MM.1S (cell line): ENCODE measurements around the gene RAB4B.

Experiments used
- EZH2phosphoT487 ChIP-seq: fragments of 300-600 bp; sonication (generic); IDR thresholded peaks from 2 replicates; pipeline ENCODE4 v1.6.1; 2018; ENCODE audit warnings: antibody characterized with exemption, low read length
- TF ChIP-seq, protein P1 (sequence below): fragments of 300-600 bp; sonication (generic); IDR thresholded peaks from 2 replicates; pipeline ENCODE4 v1.5.1; 2016; ENCODE audit warnings: antibody characterized with exemption, low read length, mixed read lengths

DNA sequence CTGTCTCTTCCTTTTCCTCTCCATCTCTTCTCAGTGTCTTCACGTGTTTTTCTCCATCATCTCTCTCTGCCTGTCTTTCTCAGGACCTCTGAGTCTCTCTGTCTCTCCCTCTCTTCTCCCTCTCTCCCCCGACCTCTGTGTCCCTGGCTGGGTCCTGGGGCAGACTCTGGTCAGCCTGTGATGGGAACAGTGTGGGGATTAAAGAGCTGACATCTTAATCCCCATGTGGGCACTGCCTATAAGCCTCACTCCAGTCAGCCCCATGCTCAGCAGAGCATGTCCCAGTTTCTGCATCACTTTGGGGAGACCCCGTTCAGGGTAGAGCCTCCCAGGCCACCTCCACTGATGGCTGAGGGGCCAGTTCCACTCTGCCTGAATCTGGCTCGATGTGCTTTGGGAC, 37.2 kb downstream of the RAB4B start:
- TF ChIP-seq, protein P1, sequence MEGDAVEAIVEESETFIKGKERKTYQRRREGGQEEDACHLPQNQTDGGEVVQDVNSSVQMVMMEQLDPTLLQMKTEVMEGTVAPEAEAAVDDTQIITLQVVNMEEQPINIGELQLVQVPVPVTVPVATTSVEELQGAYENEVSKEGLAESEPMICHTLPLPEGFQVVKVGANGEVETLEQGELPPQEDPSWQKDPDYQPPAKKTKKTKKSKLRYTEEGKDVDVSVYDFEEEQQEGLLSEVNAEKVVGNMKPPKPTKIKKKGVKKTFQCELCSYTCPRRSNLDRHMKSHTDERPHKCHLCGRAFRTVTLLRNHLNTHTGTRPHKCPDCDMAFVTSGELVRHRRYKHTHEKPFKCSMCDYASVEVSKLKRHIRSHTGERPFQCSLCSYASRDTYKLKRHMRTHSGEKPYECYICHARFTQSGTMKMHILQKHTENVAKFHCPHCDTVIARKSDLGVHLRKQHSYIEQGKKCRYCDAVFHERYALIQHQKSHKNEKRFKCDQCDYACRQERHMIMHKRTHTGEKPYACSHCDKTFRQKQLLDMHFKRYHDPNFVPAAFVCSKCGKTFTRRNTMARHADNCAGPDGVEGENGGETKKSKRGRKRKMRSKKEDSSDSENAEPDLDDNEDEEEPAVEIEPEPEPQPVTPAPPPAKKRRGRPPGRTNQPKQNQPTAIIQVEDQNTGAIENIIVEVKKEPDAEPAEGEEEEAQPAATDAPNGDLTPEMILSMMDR, result no peak
- TF ChIP-seq EZH2phosphoT487, result no peak
